ENCODE results near the gene PAK5.

- TF ChIP-seq GATA3 (IDR thresholded peaks at IDR 0.05; ENCODE audit: low read depth, low read length), result no peak
- no peak for TF ChIP-seq GATA2 (IDR thresholded peaks at IDR 0.05; ENCODE audit: low read depth, low read length)
Observed at GRCh38 chr20:9582137-9582536, 256.7 kb downstream of the PAK5 start.

Data from SH-SY5Y (cell line).